DMS 273 (cell line): ENCODE results near the gene SLX1A.
"Not testable (repeated sequence)": the region's sequence is repeated elsewhere in the genome, so short reads cannot be mapped to it uniquely, and the experiment has no call there.

Source experiments
- DNase-seq: peaks from one replicate; lab custom pipeline; 2025; ENCODE audit not compliant: unreplicated experiment; lab: John Stamatoyannopoulos, UW

The SLX1A gene

DNA sequence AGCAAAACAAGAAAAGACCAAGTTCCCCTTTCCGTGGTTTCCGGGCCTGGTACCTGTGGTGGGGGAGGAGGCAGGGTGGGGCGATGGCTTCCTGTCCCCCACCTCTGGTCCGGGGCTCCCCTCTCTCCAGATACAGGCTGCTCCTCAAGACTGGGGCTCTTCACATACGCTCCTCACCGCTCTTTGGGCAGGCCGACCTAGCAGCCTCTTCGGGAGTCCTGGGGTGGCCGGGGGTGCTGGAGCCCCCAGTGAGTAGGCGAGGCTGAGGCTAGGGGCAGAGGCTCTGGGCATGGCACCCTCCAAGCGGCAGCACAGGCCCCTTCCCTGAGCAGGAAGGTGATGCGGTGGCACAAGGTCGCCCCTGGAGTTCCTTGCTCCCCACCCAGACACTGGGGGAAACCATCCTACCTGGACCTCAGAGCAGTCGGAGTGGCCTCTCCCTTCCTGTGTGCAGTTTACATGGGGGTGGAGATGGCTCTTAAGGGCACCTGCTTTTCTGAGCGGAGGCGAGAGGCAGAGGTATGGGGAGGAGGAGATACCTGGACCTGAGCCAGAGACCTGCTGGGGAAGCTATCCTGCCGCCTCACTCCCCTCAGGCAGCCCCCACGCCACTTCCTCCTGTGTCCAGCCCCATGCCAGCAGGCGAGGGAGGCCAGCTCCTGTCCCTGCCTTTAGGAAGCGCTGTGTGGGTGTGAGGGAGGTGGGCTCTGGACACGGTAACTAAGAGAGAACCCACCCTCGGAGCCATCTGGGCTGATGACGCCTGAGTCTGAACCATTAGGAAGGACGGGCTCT is 9.4 kb upstream of the SLX1A start:
- no peak for DNase-seq

DNA sequence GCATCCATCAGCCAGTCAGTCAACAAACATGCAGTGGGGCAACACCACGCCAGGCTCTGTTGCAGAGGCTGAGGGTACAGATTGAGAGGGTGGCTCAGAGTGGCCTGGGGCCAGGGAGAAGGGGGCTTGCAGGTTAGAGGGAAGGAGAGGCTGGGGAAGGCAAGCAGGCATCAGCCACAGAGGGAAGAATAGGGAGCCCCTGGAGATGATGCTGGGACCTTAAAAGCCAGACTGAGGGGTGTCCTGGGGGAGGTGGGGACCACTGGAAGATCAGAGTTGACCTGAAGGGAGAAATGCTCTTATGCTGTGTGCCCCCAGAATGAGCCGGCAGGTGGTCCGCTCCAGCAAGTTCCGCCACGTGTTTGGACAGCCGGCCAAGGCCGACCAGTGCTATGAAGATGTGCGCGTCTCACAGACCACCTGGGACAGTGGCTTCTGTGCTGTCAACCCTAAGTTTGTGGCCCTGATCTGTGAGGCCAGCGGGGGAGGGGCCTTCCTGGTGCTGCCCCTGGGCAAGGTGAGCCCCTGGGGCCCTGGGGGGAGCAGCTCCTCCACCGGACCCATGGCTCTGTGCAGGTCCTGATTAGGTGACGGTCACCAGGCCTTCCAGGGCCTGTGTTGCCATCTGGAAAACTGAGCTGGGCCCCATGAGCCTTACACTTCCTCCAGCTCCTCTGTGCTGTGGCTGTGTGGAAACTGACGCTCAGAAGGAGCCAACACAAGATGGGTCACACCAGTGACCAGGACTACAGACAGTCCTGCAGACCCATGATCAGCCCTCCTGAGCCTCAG is 8.6 kb upstream of the SLX1A start:
- no peak for DNase-seq

DNA sequence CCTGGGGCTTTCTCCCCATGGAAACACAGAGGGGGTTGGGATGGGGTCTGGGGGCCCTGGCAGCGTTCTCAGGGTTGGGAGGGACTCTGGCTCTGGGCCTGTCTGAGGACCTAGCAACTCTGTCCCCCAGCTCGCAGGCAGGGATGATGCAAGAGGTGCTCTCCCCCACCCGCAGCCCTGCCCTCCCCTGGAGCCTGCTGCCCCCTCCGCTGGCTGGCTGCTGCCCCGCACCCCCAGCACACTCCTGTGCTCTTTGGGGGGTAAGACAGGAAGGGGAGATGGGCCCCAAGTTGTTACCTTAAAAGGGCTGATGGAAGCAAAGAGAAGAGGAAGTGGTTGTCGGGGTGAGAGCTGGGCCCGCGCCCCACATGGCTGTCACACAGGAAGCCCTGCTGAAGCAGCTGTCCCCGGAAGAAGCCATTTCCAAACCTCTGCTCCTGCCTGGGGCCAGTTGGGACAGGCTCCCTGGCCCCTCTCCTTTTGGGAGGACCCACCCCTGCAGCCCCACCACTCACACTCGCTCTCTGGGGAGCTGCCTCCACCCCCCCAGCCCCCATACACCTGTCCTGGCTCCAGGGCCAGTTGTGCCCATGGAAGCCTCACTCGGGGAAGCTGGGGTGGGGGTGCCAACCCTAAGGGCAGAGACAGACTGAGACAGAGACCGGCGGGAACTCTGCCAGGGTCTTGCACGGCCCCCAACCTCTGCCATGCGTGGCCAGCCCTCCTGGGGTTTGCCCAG is 7.8 kb upstream of the SLX1A start:
- no peak for DNase-seq

DNA sequence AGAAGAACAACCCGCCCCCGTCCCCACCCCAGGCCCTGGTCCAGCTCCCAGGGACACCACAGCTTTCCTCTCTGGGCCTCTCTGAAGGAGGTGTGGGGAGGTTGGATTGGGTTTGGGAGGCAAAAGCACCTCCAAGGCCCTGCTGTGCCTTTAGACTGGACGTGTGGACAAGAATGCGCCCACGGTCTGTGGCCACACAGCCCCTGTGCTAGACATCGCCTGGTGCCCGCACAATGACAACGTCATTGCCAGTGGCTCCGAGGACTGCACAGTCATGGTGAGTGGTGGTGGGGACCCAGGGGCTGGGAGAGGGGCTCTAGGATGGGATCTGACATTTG is 7.3 kb upstream of the SLX1A start:
- no peak for DNase-seq

DNA sequence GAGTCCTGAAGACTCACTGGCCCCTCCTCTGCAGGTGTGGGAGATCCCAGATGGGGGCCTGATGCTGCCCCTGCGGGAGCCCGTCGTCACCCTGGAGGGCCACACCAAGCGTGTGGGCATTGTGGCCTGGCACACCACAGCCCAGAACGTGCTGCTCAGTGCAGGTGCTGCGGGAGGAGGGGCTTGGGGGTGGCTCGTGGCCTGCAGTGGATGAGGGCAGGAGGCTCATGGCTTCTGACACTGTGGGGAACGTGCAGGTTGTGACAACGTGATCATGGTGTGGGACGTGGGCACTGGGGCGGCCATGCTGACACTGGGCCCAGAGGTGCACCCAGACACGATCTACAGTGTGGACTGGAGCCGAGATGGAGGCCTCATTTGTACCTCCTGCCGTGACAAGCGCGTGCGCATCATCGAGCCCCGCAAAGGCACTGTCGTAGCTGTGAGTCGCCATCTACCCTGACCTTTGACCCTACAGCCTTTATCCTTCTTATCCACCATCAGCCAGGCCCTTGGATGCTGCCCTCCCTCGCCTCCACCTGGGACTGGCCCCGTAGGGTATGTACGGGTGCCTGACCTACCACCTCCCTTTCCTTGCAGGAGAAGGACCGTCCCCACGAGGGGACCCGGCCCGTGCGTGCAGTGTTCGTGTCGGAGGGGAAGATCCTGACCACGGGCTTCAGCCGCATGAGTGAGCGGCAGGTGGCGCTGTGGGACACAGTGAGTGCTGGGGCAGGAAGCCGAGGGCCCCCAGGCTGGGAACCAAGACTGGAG is 6.7 kb upstream of the SLX1A start:
- DNase-seq = peak; percentile 44

DNA sequence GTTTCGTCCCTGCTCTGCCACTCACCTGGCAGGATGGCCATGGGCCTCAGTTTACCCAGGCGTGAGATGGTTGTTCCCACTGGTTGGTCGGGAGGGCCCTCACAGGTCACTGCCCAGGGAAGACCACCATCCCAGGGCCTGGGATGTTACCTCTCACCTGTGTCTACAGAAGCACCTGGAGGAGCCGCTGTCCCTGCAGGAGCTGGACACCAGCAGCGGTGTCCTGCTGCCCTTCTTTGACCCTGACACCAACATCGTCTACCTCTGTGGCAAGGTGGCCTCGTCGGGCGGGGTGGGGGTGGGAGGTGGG is 6.2 kb upstream of the SLX1A start:
- no peak for DNase-seq

DNA sequence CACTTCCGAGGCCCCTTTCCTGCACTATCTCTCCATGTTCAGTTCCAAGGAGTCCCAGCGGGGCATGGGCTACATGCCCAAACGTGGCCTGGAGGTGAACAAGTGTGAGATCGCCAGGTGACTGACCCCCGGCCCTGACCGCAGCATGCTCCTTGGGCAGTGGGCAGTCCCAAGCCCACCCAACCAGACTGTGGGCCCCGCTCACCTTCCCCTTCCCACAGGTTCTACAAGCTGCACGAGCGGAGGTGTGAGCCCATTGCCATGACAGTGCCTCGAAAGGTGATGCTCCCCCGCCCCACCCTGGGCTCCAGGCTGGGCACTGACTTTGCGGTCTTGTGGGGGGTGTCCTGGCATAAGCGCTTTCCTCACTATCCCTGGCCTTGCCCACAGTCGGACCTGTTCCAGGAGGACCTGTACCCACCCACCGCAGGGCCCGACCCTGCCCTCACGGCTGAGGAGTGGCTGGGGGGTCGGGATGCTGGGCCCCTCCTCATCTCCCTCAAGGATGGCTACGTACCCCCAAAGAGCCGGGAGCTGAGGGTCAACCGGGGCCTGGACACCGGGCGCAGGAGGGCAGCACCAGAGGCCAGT is 5.6 kb upstream of the SLX1A start:
- DNase-seq = no peak

DNA sequence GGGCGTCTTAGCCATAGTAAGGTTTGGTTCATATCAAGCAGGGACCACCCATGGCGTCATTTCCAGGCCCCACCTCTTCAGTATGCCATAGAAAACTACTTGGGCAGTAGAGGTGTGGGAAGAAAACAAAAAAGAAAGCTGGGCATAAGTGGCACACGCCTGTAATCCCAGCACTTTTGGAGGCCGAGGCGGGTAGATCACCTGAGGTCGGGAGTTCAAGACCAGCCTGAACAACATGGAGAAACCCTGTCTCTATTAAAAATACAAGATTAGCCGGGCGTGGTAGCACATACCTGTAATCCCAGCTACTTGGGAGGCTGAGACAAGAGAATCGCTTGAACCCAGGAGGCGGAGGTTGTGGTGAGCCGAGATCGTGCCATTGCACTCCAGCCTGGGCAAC is 2.5 kb upstream of the SLX1A start:
- DNase-seq = not testable (repeated sequence)

DNA sequence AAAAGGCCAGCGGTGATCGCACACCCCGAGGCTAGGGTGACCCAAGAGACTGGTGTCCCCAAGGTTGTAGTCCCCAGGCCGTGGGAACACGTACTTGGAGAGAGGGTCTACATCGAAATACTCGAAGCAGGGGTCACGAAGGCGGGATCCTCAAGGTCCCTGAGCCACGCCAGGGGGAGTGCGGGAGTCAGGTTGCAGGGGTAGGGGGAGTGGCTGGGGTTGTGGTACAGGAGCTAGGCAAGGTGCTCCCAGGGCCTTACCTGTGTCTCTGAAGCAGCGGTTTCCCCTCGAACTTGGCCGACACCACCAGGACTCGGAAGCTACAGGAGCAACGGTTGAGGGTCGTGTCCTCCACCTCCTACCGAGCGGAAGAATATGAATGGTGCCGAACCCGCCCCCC is 577 bp upstream of the SLX1A start:
- not testable (repeated sequence) for DNase-seq

DNA sequence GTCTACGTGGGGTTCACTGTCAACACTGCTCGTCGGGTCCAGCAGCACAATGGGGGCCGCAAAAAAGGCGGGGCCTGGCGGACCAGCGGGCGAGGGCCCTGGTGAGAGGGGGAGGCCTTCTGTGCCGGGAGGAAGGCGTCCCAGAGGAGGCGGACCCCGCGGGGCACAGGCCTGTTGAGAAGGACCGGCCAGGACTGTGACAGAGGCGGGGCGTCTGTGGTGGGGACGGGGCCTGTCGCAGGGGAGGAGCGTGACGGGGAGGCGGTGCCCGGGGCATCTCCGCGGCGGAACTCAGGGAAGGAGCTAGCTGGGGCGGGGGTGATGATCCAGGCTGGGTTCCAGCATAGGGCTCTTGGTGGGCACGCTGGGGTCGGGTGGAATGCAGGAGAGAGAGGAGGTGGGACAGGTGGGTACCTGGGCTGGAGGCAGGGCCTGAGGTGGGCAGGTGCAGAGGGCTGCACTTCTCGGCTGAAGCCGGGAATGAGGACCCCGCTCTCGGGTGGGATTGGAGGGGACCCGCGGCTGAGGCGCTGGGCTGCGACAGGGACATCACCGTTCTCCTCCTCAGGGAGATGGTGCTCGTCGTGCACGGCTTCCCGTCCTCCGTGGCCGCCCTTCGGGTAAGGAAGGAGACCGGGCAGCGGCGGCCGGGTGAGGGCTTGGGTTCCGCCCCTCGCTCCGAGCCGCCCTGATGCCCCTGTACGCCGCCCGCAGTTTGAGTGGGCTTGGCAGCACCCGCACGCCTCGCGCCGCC is 674 bp downstream of the SLX1A start:
- not testable (repeated sequence) for DNase-seq

DNA sequence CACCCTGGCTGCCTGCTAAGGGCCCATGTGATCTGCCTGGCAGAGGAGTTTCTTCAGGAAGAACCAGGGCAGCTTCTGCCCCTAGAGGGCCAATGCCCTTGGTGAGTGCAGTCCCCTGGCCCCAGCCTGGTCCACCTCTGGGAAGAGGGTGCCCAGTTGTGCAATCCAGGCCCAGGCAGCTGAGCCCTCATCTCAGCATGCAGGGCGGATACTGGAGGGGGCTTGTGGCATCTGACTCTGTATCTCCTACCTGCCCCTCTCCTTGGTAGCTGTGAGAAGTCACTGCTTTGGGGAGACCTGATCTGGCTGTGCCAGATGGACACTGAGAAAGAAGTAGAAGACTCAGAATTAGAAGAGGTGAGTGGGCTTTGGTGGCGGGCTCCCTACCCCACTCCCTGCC is 3.3 kb downstream of the SLX1A start:
- DNase-seq = not testable (repeated sequence)

DNA sequence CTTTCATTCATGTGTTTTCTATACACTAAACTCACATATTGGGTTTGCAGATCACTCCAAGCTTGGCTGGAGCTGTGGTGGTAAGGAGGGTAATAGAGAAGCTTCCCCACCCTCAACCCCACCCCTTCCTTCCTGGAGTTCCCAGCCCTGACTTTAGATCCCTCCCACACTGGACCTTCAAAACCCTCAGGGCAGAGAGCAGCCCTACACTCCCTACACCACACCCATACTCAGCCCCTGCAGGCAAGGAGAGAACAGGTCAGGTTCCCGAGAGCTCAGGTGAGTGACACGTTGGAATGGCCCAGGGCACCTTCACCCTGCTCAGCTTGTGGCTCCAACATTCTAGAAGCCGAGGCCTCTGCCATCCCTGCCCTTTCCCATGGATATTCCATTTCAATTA is 5.4 kb downstream of the SLX1A start, which contains the start of gene SULT1A3:
Gene SULT1A3, plus strand, starts transcription at position 207 of the 400 bp plus-strand sequence. CDS start 1,474 bp downstream, outside the sequence.
- not testable (repeated sequence) for DNase-seq

DNA sequence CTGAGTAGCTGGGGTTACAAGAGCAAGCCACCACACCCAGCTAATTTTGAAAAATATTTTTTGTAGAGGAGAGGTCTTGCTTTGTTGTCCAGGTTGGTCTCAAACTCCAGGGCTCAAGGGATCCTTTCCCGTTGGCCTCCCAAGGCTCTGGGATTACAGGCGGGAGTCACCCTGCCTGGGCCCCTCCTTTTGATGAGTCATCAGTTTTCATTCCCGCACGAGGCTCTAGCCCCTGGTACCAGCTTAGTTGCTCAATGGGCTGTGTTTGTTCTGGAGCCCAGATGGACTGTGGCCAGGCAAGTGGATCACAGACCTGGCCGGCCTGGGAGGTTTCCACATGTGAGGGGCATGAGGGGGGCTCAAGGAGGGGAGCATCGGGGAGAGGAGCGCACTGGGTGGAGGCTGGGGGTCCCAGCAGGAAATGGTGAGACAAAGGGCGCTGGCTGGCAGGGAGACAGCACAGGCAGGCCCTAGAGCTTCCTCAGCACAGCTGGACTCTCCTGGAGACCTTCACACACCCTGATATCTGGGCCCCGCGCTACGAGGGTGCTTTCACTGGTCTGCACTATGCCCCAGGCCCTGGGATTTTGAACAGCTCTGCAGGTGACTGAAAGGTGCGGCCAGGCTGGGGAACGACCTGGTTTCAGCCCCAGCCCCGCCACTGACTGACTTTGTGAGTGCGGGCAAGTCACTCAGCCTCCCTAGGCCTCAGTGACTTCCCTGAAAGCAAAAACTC is 6.1 kb downstream of the SLX1A start:
- DNase-seq = not testable (repeated sequence)

DNA sequence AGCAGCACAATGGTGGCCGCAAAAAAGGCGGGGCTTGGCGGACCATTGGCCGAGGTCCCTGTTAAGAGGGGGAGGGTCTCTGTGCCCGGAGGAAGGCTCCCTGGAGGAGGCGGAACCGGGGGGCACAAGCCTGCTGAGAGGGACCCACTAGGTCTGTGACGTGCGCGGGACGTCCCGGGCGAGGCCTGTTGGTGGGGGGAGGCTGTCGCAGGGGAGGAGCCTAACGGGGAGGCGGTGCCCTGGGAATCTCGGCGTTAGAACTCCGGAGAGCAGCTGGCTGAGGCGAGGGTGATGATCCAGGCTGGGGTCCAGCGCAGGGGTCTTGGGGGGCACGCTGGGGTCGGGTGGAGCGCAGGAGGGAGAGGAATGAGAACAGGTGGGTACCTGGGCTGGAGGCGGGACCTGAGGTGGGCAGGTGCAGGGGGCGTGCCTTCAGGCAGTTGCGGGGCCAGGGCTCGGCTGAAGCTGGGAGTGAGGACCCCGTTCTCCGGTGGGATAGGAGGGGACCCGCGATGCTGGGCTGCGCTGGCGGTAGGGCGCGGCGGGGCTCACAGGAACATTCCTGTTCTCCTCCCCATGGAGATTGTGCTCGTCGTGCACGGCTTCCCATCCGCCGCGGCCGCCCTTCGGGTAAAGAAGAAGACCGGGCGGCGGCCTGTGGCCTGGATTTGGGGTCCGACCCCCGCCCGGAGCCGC is 12.0 kb downstream of the SLX1A start:
- DNase-seq = not testable (repeated sequence)

DNA sequence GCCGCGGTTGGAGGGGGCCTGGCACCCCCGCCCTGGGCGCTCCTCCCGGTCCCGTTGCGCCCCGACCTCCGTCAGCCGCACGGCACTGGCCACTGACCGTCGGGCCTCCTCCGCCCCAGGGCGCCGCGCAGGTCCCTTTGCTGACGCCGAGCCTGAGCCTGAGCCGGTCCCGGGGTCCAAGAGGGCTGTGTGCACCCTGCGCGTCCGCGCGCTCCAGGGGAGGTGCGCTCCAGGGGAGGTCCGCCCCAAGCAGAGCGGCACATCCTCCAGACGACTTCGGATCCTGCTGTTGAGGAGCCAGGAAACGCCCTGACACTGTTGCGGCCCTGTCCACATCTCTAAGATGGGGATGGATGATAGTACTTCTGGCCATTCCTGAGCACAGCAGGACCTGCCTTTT is 12.6 kb downstream of the SLX1A start:
- not testable (repeated sequence) for DNase-seq

DNA sequence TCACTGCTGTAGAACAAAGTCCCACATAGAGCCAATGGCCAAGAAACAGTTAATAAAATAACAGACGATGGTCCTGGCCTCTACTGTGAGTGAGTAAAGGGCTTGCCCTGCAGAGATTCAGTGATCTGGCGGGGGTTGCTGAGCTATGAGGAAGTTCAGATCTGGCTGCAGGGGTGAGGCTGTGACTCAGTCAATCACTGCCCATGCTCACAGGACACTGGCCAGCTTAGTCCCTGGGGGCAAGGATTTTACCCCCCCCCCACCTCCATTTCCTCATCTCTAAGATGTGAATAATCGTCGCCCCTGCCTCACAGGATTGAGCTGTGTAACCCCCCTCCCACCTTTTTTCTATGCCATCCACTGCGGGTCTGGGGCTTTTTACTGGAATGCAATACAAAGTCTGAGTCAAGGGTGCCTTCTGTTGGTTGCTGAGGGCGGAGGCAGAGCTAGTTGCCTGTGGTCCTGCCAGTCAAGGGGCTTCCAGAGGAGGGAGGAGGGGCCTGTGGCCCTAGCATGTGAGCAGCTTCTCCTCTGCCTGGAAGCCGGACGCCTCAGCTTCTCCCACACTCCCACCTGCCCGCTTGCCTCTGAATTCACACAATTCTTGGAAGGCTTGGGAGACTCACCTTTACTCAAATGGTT is 13.5 kb downstream of the SLX1A start:
- DNase-seq = not testable (repeated sequence)

DNA sequence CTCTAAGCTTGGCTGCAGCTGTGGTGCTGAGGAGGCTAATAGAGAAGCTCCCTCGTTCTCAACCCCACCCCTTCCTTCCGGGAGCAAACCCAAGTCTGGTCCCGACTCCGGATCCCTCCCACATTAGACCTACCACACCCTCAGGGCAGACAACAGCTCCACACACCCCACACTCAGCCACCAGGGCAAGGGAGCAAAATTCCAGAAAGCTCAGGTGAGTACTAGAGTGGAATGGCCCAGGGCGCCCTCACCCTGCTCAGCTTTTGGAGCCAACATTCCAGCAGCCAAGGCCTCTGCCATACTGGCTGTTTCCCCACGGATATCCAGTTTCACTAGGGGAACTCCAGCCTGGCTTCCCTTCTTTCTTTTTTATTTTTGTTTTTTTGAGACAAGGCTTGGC is 15.4 kb downstream of the SLX1A start:
- DNase-seq = not testable (repeated sequence)

DNA sequence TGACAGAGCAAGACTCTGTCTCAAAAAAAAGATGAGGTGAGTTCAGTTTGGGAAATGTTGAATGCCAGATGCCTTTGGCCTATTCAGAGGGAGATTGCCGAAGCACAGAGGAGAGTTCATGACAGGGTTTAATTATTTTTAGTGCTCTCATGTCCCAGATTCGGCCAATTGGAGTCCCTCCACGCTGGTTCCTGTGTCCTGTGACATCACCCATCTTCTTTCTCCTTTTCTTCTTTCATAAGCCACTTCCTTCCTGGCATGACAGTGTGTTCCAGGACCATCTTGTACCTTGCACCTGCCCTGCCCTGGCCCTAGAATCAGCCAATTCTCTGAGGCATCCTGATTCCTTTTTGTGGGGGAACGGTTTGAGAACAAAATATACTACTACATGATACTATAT is 17.7 kb downstream of the SLX1A start:
- DNase-seq = not testable (repeated sequence)
